Lower leg skin (tissue), 4 donors: ENCODE results near the gene PUM2. TPM values are rescaled to one million over a fixed set of nuclear protein-coding genes. Genes with fewer than 3 reads are reported as not detected.
A peak's percentile ranks its signal among the peaks of the same experiment; 100 is the strongest.

Source experiments
- DNase-seq, 2 donors: peaks; one replicate each; pipeline ENCODE4 v3.0.0-alpha.2; 2019; ENCODE audit warnings: low spot score in 2 of 2
- H3K4me3 ChIP-seq: fragments of 200-600 bp; sonication (generic); 2 replicates; pipeline ENCODE4 v1.5.1; 2017; ENCODE audit warnings: mild to moderate bottlenecking, low read depth; ENCODE audit not compliant: poor library complexity, severe bottlenecking
- POLR2A ChIP-seq, 2 donors: fragments of 450-650 bp; IDR thresholded peaks; one replicate each; pipeline ENCODE4 v1.6.1; 2016 to 2017; ENCODE audit warnings: antibody characterized with exemption in 2 of 2, mild to moderate bottlenecking in 1 of 2, moderate library complexity in 1 of 2
- WGBS, 2 donors: methylation state at CpG; one replicate each; pipeline ENCODE4 v1.1.5; 2018; 5-methylcytosine and 5-hydroxymethylcytosine counted together
- intact Hi-C: fragments of 100-400 bp; cut with DNase I; formaldehyde crosslinking; loops from one replicate; pipeline ENCODE4 v1.15.0; 2023; ENCODE audit warnings: low total_unique reads
- total RNA-seq, 4 donors: library from RNA; depleted of rRNA; stranded (reverse); fragments of >200 nt; gene quantifications; one replicate each; pipeline ENCODE4 v1.1.0, GENCODE V29; 2016
- TF ChIP-seq, protein P1 (sequence below), 3 donors: fragments of 450-650 bp; IDR thresholded peaks; one replicate each; pipeline ENCODE4 v1.5.1; 2016; ENCODE audit warnings: antibody characterized with exemption in 3 of 3, mild to moderate bottlenecking in 3 of 3, moderate library complexity in 2 of 3

PUM2 gene
- total RNA-seq, 4 donors from 2014 or later, result 82.5 to 88.1 (median 84.8) TPM

DNA sequence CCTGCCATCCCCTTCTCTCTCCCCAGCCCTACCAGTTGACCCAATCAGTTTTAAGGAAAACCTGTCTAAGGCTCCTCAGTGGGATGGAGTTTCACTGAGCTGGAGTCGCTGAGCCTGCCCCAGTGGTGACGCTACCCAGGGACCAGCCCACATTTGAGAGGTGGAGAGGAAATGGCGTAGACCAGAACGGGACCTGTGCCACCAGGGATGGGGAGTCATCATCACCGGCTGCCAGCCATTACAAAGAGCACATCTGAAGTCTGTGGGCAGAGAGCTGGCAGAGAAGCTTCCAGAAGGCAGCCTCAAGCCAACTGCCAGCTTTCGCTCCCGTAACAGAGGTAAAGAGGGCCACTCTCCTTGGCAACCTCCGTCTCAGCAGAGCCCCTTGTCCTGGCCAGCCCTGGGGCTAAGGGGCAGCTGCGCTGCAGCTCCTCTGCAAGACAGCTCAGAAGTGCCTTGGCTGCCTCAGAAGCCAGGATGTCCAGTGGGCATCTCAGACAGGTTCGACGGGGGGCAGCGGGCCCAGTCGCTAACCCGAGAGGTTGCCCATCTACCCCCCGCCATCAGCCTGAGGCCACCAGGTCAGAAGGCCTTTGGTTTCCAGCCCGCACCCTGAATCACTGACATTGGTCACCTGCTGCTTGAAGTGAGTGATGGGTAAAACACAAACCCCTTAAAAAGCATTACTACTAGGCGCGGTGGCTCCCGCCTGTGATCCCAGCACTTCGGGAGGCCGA is 141.1 kb downstream of the PUM2 start:
- H3K4me3 ChIP-seq, result no peak overlapping the region
- TF ChIP-seq POLR2A (IDR thresholded peaks at IDR 0.05), result no peak
- TF ChIP-seq, protein P1, sequence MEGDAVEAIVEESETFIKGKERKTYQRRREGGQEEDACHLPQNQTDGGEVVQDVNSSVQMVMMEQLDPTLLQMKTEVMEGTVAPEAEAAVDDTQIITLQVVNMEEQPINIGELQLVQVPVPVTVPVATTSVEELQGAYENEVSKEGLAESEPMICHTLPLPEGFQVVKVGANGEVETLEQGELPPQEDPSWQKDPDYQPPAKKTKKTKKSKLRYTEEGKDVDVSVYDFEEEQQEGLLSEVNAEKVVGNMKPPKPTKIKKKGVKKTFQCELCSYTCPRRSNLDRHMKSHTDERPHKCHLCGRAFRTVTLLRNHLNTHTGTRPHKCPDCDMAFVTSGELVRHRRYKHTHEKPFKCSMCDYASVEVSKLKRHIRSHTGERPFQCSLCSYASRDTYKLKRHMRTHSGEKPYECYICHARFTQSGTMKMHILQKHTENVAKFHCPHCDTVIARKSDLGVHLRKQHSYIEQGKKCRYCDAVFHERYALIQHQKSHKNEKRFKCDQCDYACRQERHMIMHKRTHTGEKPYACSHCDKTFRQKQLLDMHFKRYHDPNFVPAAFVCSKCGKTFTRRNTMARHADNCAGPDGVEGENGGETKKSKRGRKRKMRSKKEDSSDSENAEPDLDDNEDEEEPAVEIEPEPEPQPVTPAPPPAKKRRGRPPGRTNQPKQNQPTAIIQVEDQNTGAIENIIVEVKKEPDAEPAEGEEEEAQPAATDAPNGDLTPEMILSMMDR (IDR thresholded peaks at IDR 0.05), result no peak
- DNase-seq, result peak in 1 of 2 donors; percentile 77
- intact Hi-C loops, result no loop called here
- WGBS, 2 donors, result 70 to 81% methylated on average over 12 to 18 of the region's 21 CpGs

DNA sequence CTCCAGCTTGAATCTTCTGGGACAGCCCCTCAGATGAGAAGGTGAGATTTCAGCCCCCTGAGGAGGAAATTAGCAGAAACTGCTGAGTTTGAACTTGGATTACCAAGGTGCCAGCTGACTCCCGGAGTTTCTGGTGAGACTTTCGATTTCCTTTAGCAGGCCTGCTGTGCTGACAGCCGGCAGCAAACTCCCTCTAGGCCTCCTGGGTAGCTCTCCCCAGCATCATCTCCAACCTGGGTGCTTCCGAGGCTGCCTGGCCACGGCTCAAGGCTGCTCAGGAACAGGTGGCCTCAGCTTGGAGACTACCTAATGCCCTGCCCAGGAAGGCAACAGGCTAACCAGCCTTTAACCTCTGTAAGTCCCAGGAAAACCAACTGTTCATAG is 142.2 kb downstream of the PUM2 start:
- WGBS, 2 donors, result 34 to 42% methylated on average over 5 of the region's 5 CpGs
- no peak for TF ChIP-seq POLR2A (IDR thresholded peaks at IDR 0.05)
- TF ChIP-seq, protein P1 (IDR thresholded peaks at IDR 0.05), result no peak
- no peak overlapping the region for H3K4me3 ChIP-seq
- intact Hi-C loops, result no loop called here
- DNase-seq, result no peak

DNA sequence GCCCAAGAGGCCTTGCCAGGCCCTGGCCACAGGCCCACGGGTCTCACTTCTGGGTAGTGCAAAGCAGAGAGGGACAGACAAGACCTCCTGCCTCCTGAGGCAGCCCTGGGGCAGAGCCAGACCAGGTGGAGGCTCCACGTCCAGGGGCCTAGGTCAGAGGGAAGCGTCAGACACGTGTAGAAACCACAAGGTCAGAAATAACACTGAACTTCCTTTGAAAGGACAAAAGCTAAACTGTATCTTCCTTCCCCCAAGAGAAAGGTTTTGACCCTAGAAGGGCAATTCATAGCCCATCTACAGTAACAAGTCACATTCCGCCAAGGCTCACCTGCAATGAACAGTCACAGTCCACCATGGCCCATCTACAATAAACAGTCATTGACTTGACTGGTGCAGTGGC is 143.6 kb downstream of the PUM2 start:
- intact Hi-C loops, result no loop called here
- 62 to 78% methylated on average over 5 of the region's 5 CpGs for WGBS, 2 donors
- no peak overlapping the region for H3K4me3 ChIP-seq
- DNase-seq, result no peak
- TF ChIP-seq POLR2A (IDR thresholded peaks at IDR 0.05), result no peak
- TF ChIP-seq, protein P1 (IDR thresholded peaks at IDR 0.05), result no peak

DNA sequence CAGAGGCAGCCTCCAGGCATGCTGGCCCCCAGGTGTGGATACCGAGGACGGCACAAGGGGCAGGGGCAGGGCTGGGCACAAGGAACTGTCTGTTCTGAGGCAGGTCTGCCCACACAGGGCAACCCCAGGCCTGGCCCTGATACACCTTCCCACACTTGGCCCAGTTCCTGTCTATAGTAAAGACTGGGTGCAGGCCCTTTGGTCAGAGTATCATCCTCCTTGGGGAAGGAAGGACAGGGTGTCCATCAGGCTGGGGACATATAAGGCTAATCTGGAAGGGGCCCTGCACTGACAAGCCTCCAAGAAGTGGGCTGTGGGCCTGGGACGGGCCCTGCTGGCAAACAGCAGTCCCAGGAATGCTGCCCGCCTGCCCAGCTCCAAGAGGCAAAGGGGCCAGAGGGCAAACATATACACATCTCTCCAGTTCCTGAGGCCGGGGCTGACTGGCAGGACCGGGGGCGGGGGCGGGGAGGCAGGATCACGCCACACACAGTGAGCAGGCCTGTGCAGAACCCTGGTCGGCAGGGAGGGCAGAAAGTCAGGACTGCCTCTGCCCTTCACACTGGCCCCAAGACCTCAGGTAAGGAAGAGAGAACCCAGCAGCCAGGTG is 144.6 kb downstream of the PUM2 start:
- no peak for DNase-seq
- WGBS, 2 donors, result 55 to 67% methylated on average over 8 to 10 of the region's 10 CpGs

GRCh38 chr2:20205069-20205468 is 145.6 kb downstream of the PUM2 start:
- DNase-seq, result no peak
- 87 to 93% methylated on average over 5 to 7 of the region's 7 CpGs for WGBS, 2 donors
- H3K4me3 ChIP-seq, result no peak overlapping the region
- TF ChIP-seq, protein P1 (IDR thresholded peaks at IDR 0.05), result no peak
- no peak for TF ChIP-seq POLR2A (IDR thresholded peaks at IDR 0.05)
- intact Hi-C loops, result no loop called here

More for the DNA sequence above, 144.6 kb downstream of the PUM2 start:
- TF ChIP-seq POLR2A (IDR thresholded peaks at IDR 0.05), result no peak
- TF ChIP-seq, protein P1 (IDR thresholded peaks at IDR 0.05), result no peak
- no peak overlapping the region for H3K4me3 ChIP-seq
- intact Hi-C loops, result no loop called here
